Tibial nerve (tissue), 4 donors: ENCODE results near the gene ANKZF1. TPM values are rescaled to one million over a fixed set of nuclear protein-coding genes. Genes with fewer than 3 reads are reported as not detected.

Experiments
- DNase-seq, 2 donors: peaks; one replicate each; pipeline ENCODE4 v3.0.0-alpha.2; 2019; ENCODE audit warnings: low spot score in 2 of 2
- H3K27ac ChIP-seq, 4 donors: fragments of 200-600 bp; sonication (generic) in 3 of 4; one replicate each; pipeline ENCODE4 v1.5.1; 2017 to 2019; ENCODE audit warnings: mild to moderate bottlenecking in 1 of 4
- H3K27me3 ChIP-seq, 2 donors: fragments of 200-600 bp; sonication (generic) in 1 of 2; one replicate each; pipeline versions ENCODE4 v1.5.1 to v1.6.0; 2017 to 2019
- H3K36me3 ChIP-seq, 3 donors: fragments of 200-600 bp; sonication (generic); one replicate each; pipeline ENCODE4 v1.5.1; 2018 to 2019
- H3K4me1 ChIP-seq, 4 donors: fragments of 200-600 bp; sonication (generic) in 3 of 4; one replicate each; pipeline ENCODE4 v1.5.1; 2017 to 2019
- H3K4me3 ChIP-seq, 4 donors: fragments of 200-600 bp; sonication (generic) in 3 of 4; one replicate each; pipeline ENCODE4 v1.5.1; 2017 to 2019; ENCODE audit warnings: mild to moderate bottlenecking in 1 of 4, moderate library complexity in 1 of 4
- H3K9me3 ChIP-seq, 4 donors: fragments of 200-600 bp; sonication (generic) in 3 of 4; one replicate each; pipeline ENCODE4 v1.5.1; 2017 to 2019
- EP300 ChIP-seq, 2 donors: sonication (generic); formaldehyde crosslinking; IDR thresholded peaks; one replicate each; pipeline ENCODE4 v1.6.1; 2017; ENCODE audit warnings: antibody characterized with exemption in 2 of 2, mild to moderate bottlenecking in 1 of 2
- POLR2A ChIP-seq, 2 donors: fragments of 450-650 bp; IDR thresholded peaks; one replicate each; pipeline ENCODE4 v1.6.1; 2017; ENCODE audit warnings: antibody characterized with exemption in 2 of 2, mild to moderate bottlenecking in 2 of 2, moderate library complexity in 2 of 2
- WGBS, 2 donors: methylation state at CpG; one replicate each; pipeline ENCODE4 v1.1.5; 2018; 5-methylcytosine and 5-hydroxymethylcytosine counted together
- total RNA-seq, 4 donors: library from RNA; depleted of rRNA; stranded (reverse); fragments of >200 nt; gene quantifications; one replicate each; pipeline ENCODE4 v1.1.0, GENCODE V29; 2016
- TF ChIP-seq, protein P1 (sequence below), 5 experiments: fragments of 200-600 bp in 3 of 5; fragments of 450-650 bp in 2 of 5; sonication (generic) in 3 of 5; IDR thresholded peaks; one replicate each; pipeline ENCODE4 v1.5.1; 2016 to 2019; ENCODE audit warnings: antibody characterized with exemption in 5 of 5, mild to moderate bottlenecking in 3 of 5, moderate library complexity in 2 of 5

ANKZF1 gene
- total RNA-seq, 4 donors from 2014 or later: 84.5 to 106 (median 97.6) TPM

DNA sequence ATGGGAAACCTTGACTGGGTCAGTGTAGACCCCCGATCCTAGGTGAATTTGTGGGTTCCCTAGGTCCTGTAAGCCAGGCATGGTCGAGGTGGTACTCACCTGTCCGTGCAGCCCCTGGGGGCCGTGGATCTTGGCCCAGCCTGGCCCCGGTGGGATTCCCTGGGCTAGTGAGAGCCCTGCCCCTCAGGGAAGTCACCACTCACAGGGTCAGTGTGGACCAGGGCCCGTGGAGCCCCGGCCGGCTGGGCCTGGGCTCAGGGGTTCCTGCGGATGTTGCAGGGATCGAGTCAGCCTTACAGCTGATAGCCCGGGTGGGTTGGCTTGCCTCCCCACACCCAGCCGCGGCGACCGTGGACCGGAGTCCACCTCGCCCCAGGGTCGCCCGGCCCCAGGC lies 698 bp upstream of the ANKZF1 start:
- peaks cover 0 to 44% (median 17%) of the 10 kb centered on the region in 4 donors for H3K4me1 ChIP-seq
- H3K27ac ChIP-seq: peak overlapping the region; percentile 96 to 99 (median 96)
- no peak for DNase-seq
- H3K36me3 ChIP-seq: peaks cover under 1 to 56% (median 20%) of the 10 kb centered on the region in 3 donors
- peak overlapping the region; percentile 64 to 98 (median 87) for H3K4me3 ChIP-seq
- H3K9me3 ChIP-seq: no peaks in the 10 kb centered on the region
- 7 to 14% methylated on average over 5 to 10 of the region's 19 CpGs for WGBS, 2 donors
- TF ChIP-seq POLR2A (IDR thresholded peaks at IDR 0.05) (no peak), EP300 (IDR thresholded peaks at IDR 0.05) (no peak)
- TF ChIP-seq, protein P1, sequence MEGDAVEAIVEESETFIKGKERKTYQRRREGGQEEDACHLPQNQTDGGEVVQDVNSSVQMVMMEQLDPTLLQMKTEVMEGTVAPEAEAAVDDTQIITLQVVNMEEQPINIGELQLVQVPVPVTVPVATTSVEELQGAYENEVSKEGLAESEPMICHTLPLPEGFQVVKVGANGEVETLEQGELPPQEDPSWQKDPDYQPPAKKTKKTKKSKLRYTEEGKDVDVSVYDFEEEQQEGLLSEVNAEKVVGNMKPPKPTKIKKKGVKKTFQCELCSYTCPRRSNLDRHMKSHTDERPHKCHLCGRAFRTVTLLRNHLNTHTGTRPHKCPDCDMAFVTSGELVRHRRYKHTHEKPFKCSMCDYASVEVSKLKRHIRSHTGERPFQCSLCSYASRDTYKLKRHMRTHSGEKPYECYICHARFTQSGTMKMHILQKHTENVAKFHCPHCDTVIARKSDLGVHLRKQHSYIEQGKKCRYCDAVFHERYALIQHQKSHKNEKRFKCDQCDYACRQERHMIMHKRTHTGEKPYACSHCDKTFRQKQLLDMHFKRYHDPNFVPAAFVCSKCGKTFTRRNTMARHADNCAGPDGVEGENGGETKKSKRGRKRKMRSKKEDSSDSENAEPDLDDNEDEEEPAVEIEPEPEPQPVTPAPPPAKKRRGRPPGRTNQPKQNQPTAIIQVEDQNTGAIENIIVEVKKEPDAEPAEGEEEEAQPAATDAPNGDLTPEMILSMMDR (IDR thresholded peaks at IDR 0.05): no peak
- H3K27me3 ChIP-seq: no peaks in the 10 kb centered on the region

- 1% methylated on average over 24 of the region's 24 CpGs for WGBS, 2 donors
Measured at GRCh38 chr2:219230059-219230540, 494 bp downstream of the ANKZF1 start.

GRCh38 chr2:219234331-219234730 lies 4.7 kb downstream of the ANKZF1 start:
- 85 to 89% methylated on average over 3 of the region's 3 CpGs for WGBS, 2 donors
- Histone ChIP-seq H3K4me3 (no peak overlapping the region), H3K36me3 (peaks cover 0 to 81% (median 35%) of the 10 kb centered on the region in 3 donors), H3K9me3 (no peaks in the 10 kb centered on the region), H3K4me1 (peaks cover 0 to 25% (median 4%) of the 10 kb centered on the region in 4 donors), H3K27ac (no peak overlapping the region), H3K27me3 (no peaks in the 10 kb centered on the region)
- no peak for DNase-seq
- TF ChIP-seq EP300 (IDR thresholded peaks at IDR 0.05): no peak
- no peak for TF ChIP-seq POLR2A (IDR thresholded peaks at IDR 0.05)
- TF ChIP-seq, protein P1 (IDR thresholded peaks at IDR 0.05): no peak

More at GRCh38 chr2:219230059-219230540, 494 bp downstream of the ANKZF1 start:
- H3K27me3 ChIP-seq: no peaks in the 10 kb centered on the region
- no peaks in the 10 kb centered on the region for H3K9me3 ChIP-seq
- peak in 1 of 2 donors; percentile 39 for DNase-seq
- H3K4me3 ChIP-seq: peak overlapping the region; percentile 64 to 98 (median 87)
- peaks cover 0 to 44% (median 17%) of the 10 kb centered on the region in 4 donors for H3K4me1 ChIP-seq
- H3K27ac ChIP-seq: peak overlapping the region; percentile 82 to 99 (median 96)
- TF ChIP-seq EP300 (IDR thresholded peaks at IDR 0.05) (no peak), POLR2A (IDR thresholded peaks at IDR 0.05) (no peak)
- TF ChIP-seq, protein P1 (IDR thresholded peaks at IDR 0.05): no peak
- peaks cover 0 to 56% (median 24%) of the 10 kb centered on the region in 3 donors for H3K36me3 ChIP-seq

DNA sequence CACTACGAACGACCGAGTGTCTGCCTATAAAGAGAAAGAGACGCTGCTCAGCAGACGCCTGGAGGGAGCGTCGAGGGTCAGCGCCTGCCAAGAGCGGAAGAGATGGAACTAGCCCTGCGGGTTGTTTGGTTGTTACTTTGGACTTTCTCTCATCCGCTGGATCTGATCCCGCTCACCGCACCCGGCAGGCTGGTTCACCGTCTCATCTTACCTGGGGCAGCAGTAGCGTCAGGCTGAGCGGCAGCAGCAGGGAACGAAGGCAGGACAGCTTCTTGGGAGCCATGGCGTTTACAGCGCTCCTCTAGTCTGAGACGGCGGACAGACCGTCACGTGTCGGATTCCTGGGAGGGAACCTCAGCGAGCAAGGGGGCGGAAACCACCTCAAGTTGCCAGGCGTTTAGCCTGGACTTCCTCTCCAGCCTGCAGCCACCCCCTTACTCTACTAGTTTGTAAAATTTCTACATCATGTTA lies 13.7 kb downstream of the ANKZF1 start:
- Histone ChIP-seq H3K9me3 (no peaks in the 10 kb centered on the region), H3K4me3 (peak overlapping the region in 1 of 4 donors; percentile 28), H3K27me3 (no peaks in the 10 kb centered on the region), H3K36me3 (peaks cover 0 to 37% (median 0%) of the 10 kb centered on the region in 3 donors), H3K4me1 (peaks cover 0 to 25% (median 12%) of the 10 kb centered on the region in 4 donors), H3K27ac (peak overlapping the region in 1 of 4 donors; percentile 6)
- TF ChIP-seq POLR2A (IDR thresholded peaks at IDR 0.05): no peak
- TF ChIP-seq, protein P1 (IDR thresholded peaks at IDR 0.05): no peak
- TF ChIP-seq EP300 (IDR thresholded peaks at IDR 0.05): peak in 1 of 2 donors; percentile 7
- peak in 1 of 2 donors; percentile 5 for DNase-seq
- WGBS, 2 donors: 41 to 47% methylated on average over 28 of the region's 28 CpGs

DNA sequence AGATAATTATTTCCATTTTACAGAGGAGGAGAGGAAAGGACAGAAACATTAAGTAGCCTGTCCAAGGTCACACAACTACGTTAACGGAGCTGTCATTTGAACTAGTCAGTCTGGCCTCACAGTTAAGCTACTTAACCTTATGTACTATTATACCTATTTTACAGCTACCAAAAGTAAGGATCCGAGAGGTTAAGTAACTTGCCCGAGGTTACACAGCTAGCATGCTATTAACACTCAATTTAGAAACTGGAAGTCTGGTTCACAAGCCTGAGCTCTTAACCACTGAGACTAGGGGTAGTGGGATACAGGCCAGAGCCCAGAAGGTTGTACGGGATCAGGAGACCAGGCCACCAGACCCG lies 15.2 kb downstream of the ANKZF1 start:
- no peaks in the 10 kb centered on the region for H3K27me3 ChIP-seq
- H3K4me3 ChIP-seq: peak overlapping the region; percentile 76 to 94 (median 80)
- TF ChIP-seq EP300 (IDR thresholded peaks at IDR 0.05): no peak
- TF ChIP-seq, protein P1 (IDR thresholded peaks at IDR 0.05): no peak
- TF ChIP-seq POLR2A (IDR thresholded peaks at IDR 0.05): no peak
- peaks cover 0 to 32% (median 0%) of the 10 kb centered on the region in 3 donors for H3K36me3 ChIP-seq
- peak overlapping the region; percentile 93 to 97 (median 94) for H3K27ac ChIP-seq
- DNase-seq: no peak
- 46% methylated on average over 6 of the region's 6 CpGs for WGBS, 2 donors
- peaks cover 0 to 38% (median 22%) of the 10 kb centered on the region in 4 donors for H3K4me1 ChIP-seq
- H3K9me3 ChIP-seq: no peaks in the 10 kb centered on the region
